LNCaP clone FGC (cell line): Measurements from ENCODE around the gene PEX14.

ENCODE experiments used
- DNase-seq: peaks from one replicate; pipeline ENCODE4 v3.0.0-alpha.2; 2011; ENCODE audit warnings: low read depth
- H3K4me3 ChIP-seq: 2 replicates; pipeline ENCODE4 v1.5.1; 2011; ENCODE audit warnings: mild to moderate bottlenecking, low read depth, low read length, control low read depth
- TF ChIP-seq, protein P1 (sequence below): IDR thresholded peaks from 2 replicates; pipeline ENCODE4 v1.5.1; 2012; ENCODE audit warnings: mild to moderate bottlenecking; ENCODE audit not compliant: control insufficient read depth, insufficient read depth; ENCODE audit errors: extremely low read depth

Gene PEX14

DNA sequence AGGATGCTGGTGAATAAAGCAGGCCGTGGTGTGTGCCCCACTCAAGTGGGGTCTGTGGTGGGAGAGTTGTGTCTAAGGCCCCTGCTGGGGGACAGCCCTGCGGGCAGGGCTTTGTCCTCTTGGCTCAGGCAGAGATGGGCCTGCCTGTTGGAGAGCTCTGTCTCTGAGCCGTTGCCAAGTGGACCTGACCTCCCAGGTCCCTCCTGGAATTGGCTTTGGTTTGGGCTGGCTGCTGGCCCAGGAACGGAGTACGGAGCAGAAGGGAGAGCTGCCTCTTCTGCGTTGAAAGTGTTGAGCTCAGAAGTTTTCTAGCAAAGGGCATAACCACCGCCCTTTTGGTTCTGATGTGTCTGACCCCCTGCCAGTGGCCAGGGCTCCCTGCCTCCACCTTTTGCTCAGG is 153.9 kb downstream of the PEX14 start:
- H3K4me3 ChIP-seq = no peak overlapping the region
- TF ChIP-seq, protein P1, sequence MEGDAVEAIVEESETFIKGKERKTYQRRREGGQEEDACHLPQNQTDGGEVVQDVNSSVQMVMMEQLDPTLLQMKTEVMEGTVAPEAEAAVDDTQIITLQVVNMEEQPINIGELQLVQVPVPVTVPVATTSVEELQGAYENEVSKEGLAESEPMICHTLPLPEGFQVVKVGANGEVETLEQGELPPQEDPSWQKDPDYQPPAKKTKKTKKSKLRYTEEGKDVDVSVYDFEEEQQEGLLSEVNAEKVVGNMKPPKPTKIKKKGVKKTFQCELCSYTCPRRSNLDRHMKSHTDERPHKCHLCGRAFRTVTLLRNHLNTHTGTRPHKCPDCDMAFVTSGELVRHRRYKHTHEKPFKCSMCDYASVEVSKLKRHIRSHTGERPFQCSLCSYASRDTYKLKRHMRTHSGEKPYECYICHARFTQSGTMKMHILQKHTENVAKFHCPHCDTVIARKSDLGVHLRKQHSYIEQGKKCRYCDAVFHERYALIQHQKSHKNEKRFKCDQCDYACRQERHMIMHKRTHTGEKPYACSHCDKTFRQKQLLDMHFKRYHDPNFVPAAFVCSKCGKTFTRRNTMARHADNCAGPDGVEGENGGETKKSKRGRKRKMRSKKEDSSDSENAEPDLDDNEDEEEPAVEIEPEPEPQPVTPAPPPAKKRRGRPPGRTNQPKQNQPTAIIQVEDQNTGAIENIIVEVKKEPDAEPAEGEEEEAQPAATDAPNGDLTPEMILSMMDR = no peak
- peak; percentile 88 for DNase-seq

DNA sequence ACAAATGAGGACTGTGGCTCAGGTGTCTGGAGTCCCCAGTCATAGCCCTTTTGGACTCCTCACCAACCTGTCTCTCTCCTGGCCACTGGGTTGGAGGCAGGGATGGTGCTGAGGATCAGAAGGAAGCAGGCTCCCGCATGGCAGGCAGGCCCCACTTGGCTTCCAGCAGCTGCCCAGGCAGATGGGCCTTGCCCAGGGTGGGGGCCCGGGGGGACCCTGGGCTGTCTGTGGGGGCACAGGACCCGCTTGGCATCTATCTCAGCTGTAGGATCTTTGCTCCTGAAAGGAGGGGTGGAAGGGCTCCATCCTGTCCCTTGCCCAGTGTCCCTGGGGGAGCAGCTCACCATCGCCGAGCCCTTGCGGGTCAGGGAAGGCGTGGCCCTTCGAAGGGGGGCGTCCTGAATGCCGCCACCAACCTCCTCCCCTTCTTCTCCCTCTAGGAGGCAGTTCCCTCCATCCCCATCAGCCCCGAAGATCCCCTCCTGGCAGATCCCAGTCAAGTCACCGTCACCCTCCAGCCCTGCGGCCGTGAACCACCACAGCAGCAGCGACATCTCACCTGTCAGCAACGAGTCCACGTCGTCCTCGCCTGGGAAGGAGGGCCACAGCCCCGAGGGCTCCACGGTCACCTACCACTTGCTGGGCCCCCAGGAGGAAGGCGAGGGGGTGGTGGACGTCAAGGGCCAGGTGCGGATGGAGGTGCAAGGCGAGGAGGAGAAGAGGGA is 154.5 kb downstream of the PEX14 start:
- DNase-seq = no peak
- no peak overlapping the region for H3K4me3 ChIP-seq
- TF ChIP-seq, protein P1 = no peak

DNA sequence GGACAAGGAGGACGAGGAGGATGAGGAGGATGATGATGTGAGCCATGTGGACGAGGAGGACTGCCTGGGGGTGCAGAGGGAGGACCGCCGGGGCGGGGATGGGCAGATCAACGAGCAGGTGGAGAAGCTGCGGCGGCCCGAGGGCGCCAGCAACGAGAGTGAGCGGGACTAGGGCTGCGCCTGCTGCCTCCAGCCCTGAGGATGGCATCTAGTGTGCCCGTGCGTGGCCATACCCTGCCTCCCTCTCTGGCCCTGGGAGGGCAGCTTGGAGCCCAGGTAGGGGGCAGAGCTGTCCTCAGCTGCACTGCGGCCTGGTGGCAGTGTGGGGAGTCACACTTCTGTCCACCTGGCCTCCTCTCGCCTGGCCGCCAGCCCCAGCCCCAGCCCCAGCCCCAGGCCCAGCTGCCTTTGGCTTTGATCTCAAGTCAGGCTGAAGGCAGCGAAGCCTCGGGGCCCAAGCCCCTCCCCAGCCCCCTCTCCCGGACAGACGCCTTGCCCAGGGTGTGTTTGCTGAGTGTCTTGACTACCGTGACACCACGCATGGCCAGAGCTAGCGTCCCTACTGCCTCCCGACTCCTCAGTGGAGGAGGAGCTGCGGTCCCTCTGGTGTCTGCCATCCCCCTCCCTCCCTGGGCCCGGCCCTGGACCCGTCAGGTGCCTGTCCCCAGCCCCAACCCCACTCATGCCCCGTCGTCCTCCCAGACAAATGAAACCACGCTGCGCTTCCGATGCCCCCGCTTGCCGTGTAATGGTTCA is 155.2 kb downstream of the PEX14 start:
- TF ChIP-seq, protein P1 = no peak
- DNase-seq = no peak
- no peak overlapping the region for H3K4me3 ChIP-seq

DNA sequence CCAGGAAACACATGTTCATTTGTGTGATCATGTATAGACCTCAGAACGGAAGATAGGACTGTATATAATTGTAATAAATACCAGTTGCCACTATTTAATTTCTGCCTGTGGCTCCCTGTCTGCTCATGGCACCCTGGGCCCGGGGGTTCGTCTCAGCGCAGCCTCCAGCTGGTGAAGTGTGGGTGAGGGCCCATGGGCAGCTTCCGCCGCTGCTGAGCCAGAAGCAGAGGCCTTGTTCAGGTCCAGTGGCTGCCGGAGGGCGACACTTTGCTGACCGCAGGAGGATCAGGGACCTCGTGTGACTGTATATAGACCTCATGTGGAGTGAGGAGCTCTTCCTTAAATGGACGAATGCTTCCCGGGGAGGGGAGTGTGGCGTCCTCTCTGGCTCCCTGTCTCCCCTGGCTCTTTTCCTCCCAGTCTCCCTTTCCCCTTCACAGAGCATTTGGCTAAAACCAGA is 155.9 kb downstream of the PEX14 start:
- DNase-seq = no peak
- TF ChIP-seq, protein P1 = no peak
- H3K4me3 ChIP-seq = no peak overlapping the region

DNA sequence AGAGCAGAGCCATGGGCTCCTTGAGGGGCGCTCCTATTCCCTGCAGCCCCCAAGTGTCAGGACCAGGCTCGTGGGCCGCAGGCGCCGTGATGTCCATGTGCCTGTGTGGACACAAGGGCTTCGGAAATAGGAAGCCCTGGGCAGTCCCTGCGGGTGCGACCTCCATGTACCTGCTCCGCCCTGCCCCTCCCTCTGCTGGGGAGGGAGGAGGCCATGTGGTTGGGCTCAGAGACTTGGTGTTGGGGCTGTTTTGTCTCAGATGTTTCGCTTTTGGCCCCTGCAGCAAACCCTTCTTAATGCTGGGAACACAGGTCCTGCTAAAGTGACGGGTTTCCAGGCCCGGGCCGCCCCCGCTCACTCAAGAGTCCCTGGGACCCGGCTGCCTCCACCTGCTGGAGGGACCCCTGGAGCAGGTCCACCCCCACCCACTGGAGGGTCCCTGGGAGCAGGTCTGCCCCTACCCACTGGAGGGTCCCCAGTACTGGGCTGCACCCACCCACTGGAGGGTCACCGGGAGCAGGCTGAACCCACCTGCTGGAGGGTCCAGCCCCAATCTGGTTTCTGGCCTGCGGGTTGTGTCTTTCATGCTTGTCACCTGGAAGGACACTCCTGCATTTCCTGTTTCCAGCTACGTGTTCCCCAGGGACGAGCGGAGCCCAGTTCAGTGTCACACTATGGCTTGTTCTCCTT is 156.5 kb downstream of the PEX14 start:
- TF ChIP-seq, protein P1 = no peak
- no peak for DNase-seq
- no peak overlapping the region for H3K4me3 ChIP-seq

DNA sequence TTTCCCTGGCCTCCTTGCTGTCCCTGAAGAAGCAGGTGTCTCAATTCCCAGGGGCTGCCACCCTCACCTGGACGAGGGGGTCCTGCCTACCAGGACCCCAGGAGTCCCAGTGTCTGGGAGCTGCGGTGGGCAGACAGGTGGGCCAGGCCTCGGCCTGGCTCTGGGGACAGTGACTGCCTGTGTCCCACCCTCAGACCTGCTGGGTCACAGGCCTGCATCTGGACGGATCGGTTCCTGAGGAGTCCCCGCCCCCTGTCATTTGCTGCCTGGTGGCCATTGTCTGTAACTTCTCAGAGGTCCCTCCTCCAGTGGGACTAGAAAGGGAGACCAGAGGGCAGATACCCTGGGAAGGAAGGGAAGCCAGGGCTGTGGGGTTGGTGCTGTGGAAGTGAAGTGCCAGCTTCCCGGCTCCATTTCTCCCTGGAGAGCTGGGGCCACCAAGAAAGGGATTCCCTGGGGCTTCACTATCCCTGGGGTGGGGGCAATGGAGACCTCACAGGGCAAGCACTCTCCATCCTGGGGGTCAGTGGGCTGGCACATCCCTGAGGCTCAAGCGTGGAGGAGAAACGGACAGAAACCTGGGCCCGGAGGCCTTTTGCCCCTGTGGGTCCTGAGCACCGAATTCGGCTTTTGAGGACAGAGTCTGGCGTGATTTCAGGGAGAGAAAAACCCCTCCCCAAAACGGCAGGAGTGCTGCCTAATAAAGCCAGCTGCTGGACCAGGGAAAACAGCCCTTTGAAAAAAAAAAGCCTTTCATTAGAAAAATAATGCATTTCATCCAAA is 157.3 kb downstream of the PEX14 start:
- no peak overlapping the region for H3K4me3 ChIP-seq
- TF ChIP-seq, protein P1 = no peak
- DNase-seq = no peak
